ENCODE data around the gene TNRC6B.

DNA sequence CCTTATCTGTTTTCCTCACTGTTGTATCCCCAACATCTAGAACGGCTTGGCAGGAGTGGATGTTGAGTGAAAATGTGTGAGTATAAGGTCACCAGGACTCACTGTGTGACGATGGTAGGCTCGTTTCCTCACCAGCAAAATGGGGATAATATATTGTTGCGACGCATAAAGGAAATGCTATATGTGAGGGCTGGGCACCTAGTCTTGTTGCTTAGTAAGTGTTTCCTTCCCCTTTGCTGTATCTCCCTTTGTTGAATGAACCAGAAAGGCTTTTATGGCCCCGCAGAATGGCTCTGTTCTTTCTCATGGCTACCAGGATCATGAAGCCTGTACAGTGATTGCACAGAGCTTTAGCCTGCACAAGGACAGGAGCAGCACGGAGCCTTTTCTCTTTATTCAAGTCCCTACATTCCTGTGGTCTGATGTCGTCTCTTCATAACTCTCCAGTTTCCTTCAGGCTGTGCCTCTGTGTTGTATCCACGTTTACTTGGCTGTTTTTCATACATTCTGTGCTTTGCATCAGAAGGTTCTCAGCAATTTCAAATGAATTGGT lies 5.4 kb downstream of the TNRC6B start:
- TF ChIP-seq L3MBTL2 (conservative IDR thresholded peaks at IDR 0.05), result no peak
- no peak for TF ChIP-seq ZNF384 (IDR thresholded peaks at IDR 0.05)
- no peak for TF ChIP-seq BHLHE40 (IDR thresholded peaks at IDR 0.05; ENCODE audit: borderline replicate concordance)
- TF ChIP-seq FOXM1 (IDR thresholded peaks at IDR 0.05; ENCODE audit: borderline replicate concordance), result no peak
- no peak for TF ChIP-seq ARNT (IDR thresholded peaks at IDR 0.05)
- TF ChIP-seq FOXA1 (IDR thresholded peaks at IDR 0.05), result no peak
- TF ChIP-seq NFRKB (IDR thresholded peaks at IDR 0.05), result no peak
- no peak for TF ChIP-seq HDGF (IDR thresholded peaks at IDR 0.05; ENCODE audit: borderline replicate concordance)
- no peak for TF ChIP-seq FOXK2 (IDR thresholded peaks at IDR 0.05)
- no peak for TF ChIP-seq LEF1 (IDR thresholded peaks at IDR 0.05; ENCODE audit: borderline replicate concordance)
- TF ChIP-seq, protein P1, sequence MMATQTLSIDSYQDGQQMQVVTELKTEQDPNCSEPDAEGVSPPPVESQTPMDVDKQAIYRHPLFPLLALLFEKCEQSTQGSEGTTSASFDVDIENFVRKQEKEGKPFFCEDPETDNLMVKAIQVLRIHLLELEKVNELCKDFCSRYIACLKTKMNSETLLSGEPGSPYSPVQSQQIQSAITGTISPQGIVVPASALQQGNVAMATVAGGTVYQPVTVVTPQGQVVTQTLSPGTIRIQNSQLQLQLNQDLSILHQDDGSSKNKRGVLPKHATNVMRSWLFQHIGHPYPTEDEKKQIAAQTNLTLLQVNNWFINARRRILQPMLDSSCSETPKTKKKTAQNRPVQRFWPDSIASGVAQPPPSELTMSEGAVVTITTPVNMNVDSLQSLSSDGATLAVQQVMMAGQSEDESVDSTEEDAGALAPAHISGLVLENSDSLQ (IDR thresholded peaks at IDR 0.05), result no peak
- no peak for TF ChIP-seq CTBP1 (IDR thresholded peaks at IDR 0.05; ENCODE audit: borderline replicate concordance)
- no peak for TF ChIP-seq SP1 (IDR thresholded peaks at IDR 0.05)

Measured in HEK293T (cell line).